H1 (cell line): ENCODE measurements around the gene RAB40C.

Source experiments
- BRCA1 ChIP-seq: IDR thresholded peaks from 2 replicates; pipeline ENCODE4 v1.6.1; 2012; ENCODE audit warnings: low read depth, low read length, improper control_type of control experiment
- CTCF ChIP-seq, 3 experiments: IDR thresholded peaks; 1 replicate in 2 of 3; 2 replicates in 1 of 3; pipeline versions ENCODE4 v1.5.1 to v1.6.1; 2011; ENCODE audit warnings: low read length in 3 of 3, mild to moderate bottlenecking in 3 of 3, inconsistent platforms in 2 of 3, low read depth in 1 of 3, moderate library complexity in 1 of 3; ENCODE audit not compliant: insufficient read depth in 1 of 3; ENCODE audit errors: control extremely low read depth in 1 of 3
- EP300 ChIP-seq, 2 experiments: IDR thresholded peaks; 1 replicate in 1 of 2; 2 replicates in 1 of 2; pipeline ENCODE4 v1.6.1; 2011 to 2012; ENCODE audit warnings: low read depth in 2 of 2, low read length in 2 of 2, mild to moderate bottlenecking in 2 of 2, borderline replicate concordance in 1 of 2, inconsistent platforms in 1 of 2, moderate library complexity in 1 of 2
- EZH2 ChIP-seq: fragments of 200-600 bp; sonication (generic); IDR thresholded peaks from 2 replicates; pipeline ENCODE4 v1.7.1; 2012; ENCODE audit warnings: low read depth, mild to moderate bottlenecking, moderate library complexity, low read length, inconsistent platforms; ENCODE audit not compliant: severe bottlenecking
- GABPA ChIP-seq: IDR thresholded peaks from 2 replicates; pipeline ENCODE4 v1.6.1; 2011; ENCODE audit warnings: mild to moderate bottlenecking, low read length, moderate library complexity, borderline replicate concordance; ENCODE audit not compliant: insufficient read depth
- HDAC6 ChIP-seq: IDR thresholded peaks from one replicate; pipeline ENCODE4 v1.7.1; 2012; ENCODE audit warnings: low read depth, mild to moderate bottlenecking, inconsistent platforms, low read length, moderate library complexity
- JUN ChIP-seq: IDR thresholded peaks from 2 replicates; pipeline ENCODE4 v1.6.1; 2011; ENCODE audit warnings: low read depth, mild to moderate bottlenecking, improper control_type of control experiment, low read length
- SIRT6 ChIP-seq: IDR thresholded peaks from one replicate; pipeline ENCODE4 v1.7.1; 2012; ENCODE audit warnings: low read length, inconsistent platforms
- SP2 ChIP-seq: IDR thresholded peaks from 2 replicates; pipeline ENCODE4 v1.6.1; 2012; ENCODE audit warnings: mild to moderate bottlenecking, low read length, inconsistent platforms
- TCF12 ChIP-seq: IDR thresholded peaks from 2 replicates; pipeline ENCODE4 v1.6.1; 2011; ENCODE audit warnings: low read depth, mild to moderate bottlenecking, low read length
- ZNF274 ChIP-seq: IDR thresholded peaks from 2 replicates; pipeline ENCODE4 v1.7.0; 2012; ENCODE audit warnings: low read length, borderline replicate concordance; ENCODE audit errors: extremely low read depth
- TF ChIP-seq, protein P1 (sequence below): IDR thresholded peaks from 2 replicates; pipeline ENCODE4 v1.6.1; 2011; ENCODE audit warnings: low read length, improper control_type of control experiment

DNA sequence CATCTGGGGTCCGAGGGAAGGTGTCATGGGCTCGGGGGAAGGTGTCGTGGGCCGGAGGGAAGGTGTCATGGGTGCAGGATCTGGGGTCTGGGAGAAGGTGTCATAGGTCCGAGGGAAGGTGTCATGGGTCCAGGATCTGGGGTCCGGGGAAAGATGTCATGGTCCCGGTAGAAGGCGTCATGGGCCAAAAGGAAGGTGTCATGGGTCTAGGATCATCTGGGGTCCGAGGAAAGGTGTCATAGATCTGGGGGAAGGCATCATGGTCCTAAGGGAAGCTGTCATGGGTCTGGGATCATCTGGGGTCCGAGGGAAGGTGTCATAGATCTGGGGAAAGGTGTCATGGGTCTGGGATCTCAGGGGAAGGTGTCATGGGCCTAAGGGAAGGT, 942 bp downstream of the RAB40C start:
- TF ChIP-seq CTCF (IDR thresholded peaks at IDR 0.05; ENCODE audit: control extremely low read depth in 1 of 3, insufficient read depth in 1 of 3, low read depth in 1 of 3, low read length in 3 of 3) (no peak), SIRT6 (no peak), EP300 (IDR thresholded peaks at IDR 0.05; ENCODE audit: borderline replicate concordance in 1 of 2, low read depth in 2 of 2, low read length in 2 of 2) (no peak), JUN (no peak), TCF12 (no peak), ZNF274 (no peak), BRCA1 (no peak), SP2 (no peak), HDAC6 (no peak), EZH2 (no peak), GABPA (no peak)
- TF ChIP-seq, protein P1, sequence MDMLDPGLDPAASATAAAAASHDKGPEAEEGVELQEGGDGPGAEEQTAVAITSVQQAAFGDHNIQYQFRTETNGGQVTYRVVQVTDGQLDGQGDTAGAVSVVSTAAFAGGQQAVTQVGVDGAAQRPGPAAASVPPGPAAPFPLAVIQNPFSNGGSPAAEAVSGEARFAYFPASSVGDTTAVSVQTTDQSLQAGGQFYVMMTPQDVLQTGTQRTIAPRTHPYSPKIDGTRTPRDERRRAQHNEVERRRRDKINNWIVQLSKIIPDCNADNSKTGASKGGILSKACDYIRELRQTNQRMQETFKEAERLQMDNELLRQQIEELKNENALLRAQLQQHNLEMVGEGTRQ = no peak
